GM19397 (cell line): ENCODE results near the gene CIT.

ENCODE experiments used
- ATAC-seq: cut with Tn5 transposase; IDR thresholded peaks from one replicate; pipeline ENCODE4 v1.9.1; 2021; ENCODE audit warnings: mild to moderate bottlenecking, moderate library complexity; ENCODE audit not compliant: unreplicated experiment

CIT gene

GRCh38 chr12:119804011-119804641 is 73.0 kb downstream of the CIT start:
- ATAC-seq, result no peak

DNA sequence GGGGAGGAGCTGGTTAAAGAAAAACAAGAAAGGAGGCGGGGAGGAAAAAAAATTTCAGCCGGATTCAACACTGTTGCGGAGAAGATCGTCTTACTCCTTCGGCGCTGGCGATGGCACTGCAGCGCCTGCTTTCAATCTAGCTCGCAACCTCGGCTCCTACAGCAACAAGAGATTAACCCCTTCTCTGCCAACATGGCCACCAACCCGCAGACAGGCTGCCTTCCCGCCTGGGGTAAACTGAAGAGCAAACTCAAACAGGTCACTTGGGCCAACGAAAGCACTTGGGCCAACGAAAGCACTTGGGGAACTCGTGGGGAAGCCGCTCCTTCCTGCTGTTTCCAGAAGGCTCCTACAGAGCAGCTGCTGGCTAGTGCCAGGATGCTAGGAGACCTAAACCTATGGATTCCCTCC is 73.7 kb downstream of the CIT start:
- ATAC-seq, result no peak

DNA sequence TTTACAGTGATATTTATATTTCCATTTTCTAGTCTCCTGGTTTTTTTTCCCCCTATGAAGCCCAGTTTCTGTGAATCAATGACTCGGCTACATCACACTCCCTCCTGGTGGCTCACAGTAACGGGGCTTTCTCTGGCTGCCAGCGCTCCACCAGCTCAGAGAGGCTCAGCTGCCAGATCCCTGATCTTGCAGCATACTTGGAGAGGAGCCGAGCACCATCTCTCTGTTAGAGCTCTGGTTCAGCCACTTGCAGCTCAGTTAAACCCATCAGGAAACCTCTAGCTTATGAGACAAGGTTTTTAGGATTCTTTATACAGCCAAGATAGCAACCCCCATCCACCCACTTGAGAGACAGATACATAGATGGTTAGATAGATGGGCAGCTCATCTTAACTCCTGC is 74.6 kb downstream of the CIT start:
- no peak for ATAC-seq

- ATAC-seq, result no peak
Observed at GRCh38 chr12:119797090-119797489, 80.0 kb downstream of the CIT start.

DNA sequence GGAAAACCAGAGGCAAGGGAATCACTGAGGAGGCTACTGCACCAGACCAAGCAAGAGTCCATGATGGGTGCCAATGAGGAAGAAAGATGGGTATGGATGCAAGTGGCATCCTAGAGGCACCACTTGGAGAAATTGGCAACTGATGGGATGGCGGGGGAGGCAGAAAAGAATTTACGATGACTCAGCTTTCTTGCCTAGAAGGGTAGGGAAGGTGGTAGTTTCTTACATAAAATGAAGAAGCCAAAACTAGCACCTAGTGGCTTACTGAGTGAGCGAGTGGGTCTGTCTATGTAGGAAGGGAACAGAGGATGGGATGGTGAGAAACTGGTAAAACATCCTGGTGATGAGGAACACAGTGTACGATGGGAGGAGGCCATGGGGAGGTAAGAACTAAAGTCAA is 80.8 kb downstream of the CIT start:
- no peak for ATAC-seq

DNA sequence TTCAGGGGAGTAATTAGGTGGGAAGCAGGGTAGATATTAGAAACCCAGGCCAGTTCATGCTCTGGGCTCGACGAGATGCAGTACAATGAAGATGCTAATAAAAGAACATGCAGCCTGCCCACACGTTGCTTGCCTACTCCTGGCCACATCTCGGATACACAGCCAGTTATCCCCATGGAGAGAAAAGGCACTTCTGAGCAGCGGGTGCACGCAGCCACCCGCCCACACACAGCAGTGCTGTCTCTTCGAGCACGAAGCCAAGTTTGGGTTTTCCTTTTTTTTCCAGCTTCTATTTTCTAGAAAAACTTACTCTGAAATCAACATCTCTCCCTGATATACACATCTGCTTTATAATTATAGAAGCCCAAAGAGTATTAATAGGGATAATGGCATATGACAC is 85.7 kb downstream of the CIT start:
- ATAC-seq, result no peak

GRCh38 chr12:119788786-119789185 is 88.3 kb downstream of the CIT start:
- no peak for ATAC-seq

DNA sequence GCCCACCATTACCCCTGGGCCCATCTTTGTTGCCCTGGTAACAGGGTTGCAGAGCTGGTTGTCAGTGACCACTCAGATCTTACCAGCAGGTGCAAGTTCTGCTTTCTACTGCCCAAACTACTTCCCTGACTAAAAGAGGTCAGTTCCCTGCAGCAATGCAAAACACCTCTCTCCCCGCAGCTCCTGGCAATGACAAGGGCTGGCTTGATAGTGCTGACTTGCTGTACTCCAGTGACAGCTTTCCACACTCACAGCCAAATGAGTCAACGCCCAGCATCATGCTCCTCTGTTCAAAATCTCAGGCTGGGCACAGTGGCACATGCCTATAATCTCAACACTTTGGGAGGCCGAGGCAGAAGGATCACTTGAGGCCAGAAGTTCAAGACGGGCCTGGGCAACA is 90.6 kb downstream of the CIT start:
- no peak for ATAC-seq

DNA sequence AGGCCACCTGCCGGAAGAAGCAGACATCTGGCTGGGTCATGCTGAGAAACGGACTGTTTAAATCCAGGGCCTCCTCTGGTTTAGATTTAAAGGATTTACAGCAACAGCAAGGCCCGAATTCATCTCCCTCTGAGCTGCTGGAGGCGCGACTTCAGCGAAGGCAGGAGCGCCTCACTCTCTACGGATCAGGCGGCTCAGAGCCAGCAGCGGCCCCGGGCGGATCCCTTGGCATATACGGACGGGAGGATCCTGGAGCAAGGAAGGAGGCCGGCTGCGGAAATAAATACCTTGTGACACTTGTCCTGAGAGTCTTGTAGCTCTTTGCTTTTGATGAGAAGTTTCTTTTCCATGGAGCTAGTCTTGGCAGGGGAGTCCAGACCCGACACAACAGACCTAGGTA is 92.4 kb downstream of the CIT start:
- ATAC-seq, result no peak

- no peak for ATAC-seq
Observed at GRCh38 chr12:119783787-119784186, 93.3 kb downstream of the CIT start.

DNA sequence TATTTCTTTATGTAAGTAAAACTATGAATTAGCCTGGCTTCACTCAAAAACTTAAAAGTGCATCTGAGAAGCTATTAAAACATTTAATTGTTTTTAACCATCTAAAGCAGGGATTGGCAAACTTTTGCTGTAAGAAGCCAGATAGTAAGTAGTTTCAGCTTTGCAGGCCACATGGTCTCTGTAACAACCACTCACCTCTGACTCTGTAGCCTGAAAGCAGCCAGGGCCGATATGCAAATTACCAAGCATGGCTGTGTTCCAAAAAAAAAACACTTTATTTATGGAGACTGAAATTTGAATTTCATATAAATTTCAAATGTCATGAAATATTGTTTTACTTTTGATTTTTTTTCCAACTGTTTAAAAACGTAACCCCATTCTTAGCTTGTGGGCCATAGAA is 95.3 kb downstream of the CIT start:
- no peak for ATAC-seq

DNA sequence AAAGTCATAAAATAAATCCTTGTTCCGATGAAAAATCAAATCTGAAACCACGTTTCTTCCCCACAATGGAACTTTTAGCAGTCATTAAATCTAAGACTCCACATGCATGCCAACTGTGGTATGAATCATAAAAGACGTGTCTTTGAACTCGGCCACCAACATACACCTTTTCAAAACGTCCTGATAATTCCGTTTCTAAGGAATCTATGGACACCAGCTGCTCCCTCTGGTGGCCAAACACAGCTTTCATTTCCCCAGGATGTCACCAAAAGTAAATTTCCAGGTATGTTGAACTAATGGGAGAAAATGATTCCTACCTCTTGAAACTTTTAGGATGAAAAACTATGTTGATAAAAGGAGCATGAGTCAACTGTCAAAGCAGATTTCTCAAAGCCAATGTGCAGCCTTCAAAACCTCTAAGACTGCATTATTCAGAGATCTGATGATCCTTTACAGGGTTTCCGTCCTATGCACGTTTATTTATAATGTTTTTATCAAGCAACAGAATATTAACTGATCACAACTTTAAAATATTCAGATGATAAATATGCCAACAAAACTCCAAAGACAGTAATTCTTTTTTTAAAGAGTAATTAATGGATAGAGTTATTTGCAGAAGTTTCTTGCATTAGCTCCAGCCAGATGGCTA is 96.2 kb downstream of the CIT start:
- ATAC-seq, result no peak

GRCh38 chr12:119775246-119775895 is 101.7 kb downstream of the CIT start:
- no peak for ATAC-seq

- ATAC-seq, result no peak
Observed at GRCh38 chr12:119772431-119772830, 104.7 kb downstream of the CIT start.

- ATAC-seq, result no peak
Observed at GRCh38 chr12:119770146-119770545, 107.0 kb downstream of the CIT start.

DNA sequence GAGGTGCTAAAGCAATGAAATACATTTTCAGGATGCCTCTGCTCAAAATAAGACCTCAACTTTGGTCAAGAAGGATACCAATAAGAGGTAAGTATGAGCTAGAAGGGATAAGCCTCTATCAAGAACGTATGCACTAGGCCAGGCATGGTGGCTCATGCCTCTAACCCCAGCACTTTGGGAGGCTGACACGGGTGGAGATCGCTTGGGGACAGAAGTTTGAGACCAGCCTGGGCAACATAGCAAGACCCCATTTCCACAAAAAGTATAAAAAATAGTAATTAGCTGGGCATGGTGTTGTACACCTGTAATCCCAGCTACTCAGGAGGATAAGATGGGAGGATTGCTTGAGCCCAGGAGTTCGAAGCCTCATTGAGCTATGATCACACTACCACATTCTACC is 114.5 kb downstream of the CIT start:
- no peak for ATAC-seq

DNA sequence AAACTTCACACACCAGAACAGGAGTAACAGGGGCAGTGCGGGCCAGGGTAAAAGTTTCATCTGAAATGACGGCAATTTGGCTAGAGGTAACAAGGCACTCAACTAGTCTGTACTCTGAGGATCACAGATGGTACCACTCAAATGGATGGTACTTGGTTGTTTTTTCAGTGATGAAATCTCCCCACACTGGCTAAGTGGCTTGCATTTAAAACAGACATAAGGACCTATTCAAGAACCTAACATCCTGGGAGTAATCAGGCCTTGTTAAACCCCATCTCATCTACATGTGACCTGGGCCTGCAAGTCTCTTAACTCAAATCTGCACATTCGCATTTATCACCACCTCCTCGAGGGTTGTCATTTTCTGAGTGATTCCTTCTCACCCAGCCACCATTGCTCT is 118.4 kb downstream of the CIT start:
- ATAC-seq, result no peak

GRCh38 chr12:119758234-119758633 is 118.9 kb downstream of the CIT start:
- no peak for ATAC-seq

DNA sequence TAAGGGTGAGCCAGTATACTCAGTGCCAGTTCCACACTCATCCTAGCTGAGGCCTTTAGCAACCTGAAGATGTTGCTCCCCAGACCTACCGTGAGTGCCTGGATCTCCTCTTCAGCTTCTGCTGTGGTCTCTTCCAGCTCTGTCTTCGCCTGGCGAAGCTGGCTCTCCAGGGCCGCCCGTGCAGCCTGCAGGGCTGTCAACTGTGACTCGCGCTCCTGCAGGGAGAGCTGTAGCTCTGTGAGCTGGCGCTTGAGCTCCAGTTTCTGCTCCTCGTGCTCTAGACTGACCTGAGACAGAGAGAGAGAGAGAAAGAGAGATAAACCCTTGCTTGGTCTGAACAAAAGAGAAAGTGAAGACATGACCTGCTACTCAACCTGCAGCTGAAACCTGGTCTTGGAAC is 125.2 kb downstream of the CIT start:
- ATAC-seq, result no peak

DNA sequence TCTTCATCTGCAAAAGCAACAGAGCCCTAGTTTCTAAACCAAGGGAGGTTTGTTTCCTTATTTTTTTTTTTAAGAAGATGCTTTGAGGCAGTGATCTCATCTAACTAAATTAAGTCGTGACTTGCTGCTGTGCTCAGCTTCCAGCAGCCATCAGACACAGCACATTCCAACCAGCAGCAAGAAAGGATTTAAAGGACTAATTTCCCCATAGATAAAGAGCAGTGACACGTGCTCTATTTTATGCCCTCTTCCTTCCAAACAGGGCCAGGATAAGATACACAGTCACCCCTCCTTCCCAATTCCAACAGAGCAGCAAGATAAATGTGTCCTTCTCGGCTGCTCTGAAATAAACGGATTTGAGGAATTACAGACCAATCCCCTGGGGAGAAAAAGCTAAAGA is 127.5 kb downstream of the CIT start:
- no peak for ATAC-seq

- ATAC-seq, result no peak
Observed at GRCh38 chr12:119748497-119748896, 128.6 kb downstream of the CIT start.

GRCh38 chr12:119746169-119746568 is 131.0 kb downstream of the CIT start:
- no peak for ATAC-seq
